NCI-H524 treated with DMSO at 0.1 percent for 48 hours (cell line): ENCODE data around the gene RNF213.
"Not testable (repeated sequence)": the region's sequence is repeated elsewhere in the genome, so short reads cannot be mapped to it uniquely, and the experiment has no call there.

Experiments
- DNase-seq: peaks from one replicate; lab custom pipeline; 2025; lab: John Stamatoyannopoulos, UW

The RNF213 gene

DNA sequence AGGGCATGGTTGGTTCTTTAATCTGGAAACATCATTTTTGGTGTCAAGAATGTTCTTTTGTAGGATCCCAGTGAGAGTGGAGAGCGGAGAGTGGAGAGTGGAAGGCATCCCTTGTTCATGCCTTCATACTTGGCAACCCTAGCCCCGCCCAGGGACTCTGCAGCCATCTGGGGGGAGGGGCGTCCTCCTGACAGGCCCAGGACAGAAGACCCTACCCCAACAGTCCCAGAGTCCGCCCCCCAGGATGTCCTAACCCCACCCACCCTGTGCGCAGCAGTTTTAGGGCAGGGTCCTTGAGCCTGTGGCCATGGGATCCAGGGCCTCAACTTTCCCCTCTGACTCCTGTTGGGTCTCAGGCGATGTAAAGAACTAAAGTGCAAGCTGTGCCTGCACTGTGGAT lies 36.0 kb upstream of the RNF213 start:
- DNase-seq = no peak

DNA sequence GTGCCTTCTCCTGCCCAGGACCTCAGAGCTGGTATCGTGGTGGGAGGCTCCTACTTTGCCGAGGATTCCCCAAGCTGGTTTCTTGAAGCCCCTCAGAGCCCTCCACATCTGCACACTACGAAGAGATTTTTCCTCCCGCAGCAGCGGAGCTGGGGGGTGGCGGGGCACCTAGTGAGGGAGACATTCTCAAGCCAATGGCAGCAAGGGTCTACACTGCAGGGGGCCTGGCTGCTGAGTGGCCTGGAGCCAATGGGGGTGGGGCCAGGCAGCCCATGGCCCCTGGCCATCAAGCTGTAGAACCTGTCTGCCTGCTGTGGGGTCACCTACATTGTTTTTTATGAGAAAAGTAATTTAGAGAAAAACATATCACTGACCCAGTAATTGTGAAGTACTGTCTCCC lies 35.4 kb upstream of the RNF213 start:
- no peak for DNase-seq

DNA sequence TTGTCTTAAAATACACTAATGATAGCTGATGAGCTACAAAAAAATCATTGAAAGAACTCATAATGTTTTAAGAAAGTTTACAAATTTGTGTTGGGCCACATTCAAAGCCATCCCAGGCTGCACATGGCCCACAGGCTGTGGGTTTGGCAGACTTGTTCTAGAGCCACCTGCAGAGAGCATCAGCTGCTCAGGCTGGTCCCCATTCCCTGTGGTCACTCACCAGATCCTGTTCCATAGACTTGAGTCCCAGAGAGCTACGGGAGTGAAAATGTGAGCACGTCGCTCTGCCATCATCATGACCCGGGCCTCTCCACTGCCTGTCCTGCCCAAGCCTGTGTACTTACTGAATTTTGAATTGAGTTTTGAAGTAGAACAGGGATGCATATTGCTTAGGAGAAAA lies 33.5 kb upstream of the RNF213 start:
- no peak for DNase-seq

DNA sequence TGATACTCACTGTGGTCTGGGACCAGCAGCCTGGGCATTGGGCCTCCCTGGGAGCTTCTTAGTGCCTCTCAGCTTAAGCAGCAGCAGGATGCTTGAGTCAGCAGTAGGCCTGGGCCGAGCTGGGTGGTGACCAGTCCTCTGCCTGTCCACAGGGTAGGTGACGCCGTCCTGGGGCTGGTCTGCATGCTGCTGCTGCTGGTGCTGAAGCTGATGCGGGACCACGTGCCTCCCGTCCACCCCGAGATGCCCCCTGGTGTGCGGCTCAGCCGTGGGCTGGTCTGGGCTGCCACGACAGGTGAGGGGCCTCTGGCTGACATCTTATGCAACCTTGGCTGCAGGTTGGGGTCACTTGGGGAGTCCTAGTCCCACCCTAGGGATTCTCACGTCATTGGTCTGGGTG lies 33.0 kb upstream of the RNF213 start:
- no peak for DNase-seq

DNA sequence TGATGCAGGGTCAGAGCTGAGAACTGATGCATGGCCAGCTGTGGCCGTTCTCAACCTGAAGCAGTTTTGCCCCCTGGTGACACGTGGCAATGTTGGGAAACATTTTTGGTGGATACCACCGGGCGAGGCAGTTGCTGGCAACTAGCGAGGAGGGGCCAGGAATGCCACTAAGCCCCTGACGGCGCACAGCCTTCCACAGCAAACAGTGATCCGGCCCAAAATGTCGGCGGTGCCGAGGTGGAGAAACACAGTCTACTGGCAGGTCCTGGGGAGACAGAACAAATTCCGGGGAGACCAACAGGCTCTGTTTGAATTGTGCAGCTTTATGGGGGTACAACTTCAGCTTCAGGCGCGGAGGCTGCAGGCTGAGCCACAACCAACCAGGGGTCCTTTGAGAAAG lies 32.2 kb upstream of the RNF213 start:
- no peak for DNase-seq

DNA sequence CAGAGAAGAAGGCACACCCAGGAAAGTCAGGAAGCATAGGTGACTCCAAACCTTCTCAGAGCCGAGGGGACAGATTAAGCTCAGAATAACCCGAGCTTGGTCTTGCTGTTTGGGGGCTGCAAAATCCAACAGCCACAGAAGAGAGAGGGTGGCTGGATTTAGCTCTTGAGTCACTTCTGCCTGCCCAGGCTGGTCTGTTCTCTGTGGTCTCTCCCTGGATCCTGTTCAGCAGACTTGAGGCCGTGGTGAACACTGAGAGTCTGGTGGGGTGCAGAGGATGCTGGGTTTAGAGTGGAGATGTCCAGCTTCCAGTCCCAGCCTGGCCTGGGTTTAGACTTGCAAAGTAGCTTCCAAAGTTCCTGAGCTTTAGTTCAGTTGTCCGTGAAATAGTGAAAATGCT lies 31.6 kb upstream of the RNF213 start:
- DNase-seq = no peak

DNA sequence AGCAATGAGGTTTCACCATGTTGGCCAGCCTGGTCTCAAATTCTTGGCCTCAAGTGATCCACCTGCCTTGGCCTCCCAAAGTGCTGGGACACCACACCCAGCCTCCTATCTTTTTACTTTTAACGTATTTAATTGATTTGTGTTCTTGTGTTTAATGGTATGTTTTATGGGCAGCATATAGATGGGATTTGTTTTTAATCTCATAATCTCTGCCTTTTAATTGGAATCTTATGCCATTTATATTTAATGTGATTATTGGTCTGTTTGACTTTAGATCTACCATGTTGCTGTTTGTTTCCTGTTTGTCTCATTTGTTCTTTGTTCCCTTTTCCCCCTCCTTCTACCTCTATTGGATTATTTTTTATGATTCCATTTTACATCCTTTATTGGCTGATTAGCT lies 28.2 kb upstream of the RNF213 start:
- DNase-seq = no peak

DNA sequence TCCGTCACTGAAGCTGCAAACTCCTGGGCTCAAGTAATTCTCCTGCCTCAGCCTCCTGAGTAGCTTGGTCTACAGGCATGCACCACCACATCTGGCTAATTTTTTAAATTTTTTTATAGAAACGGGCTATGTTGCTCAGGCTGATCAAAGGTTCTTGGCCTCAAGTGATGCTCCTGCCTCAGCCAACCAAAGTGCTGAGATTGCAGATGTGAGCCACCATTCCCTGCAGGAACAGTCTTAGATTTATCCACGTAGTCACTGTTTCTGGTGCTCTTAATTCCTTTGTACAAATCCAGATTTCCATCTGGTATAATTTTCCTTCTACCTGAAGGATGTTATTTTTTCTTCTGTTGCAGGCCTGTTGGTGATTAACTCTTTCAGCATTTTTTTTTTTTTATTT lies 27.4 kb upstream of the RNF213 start:
- DNase-seq = no peak

DNA sequence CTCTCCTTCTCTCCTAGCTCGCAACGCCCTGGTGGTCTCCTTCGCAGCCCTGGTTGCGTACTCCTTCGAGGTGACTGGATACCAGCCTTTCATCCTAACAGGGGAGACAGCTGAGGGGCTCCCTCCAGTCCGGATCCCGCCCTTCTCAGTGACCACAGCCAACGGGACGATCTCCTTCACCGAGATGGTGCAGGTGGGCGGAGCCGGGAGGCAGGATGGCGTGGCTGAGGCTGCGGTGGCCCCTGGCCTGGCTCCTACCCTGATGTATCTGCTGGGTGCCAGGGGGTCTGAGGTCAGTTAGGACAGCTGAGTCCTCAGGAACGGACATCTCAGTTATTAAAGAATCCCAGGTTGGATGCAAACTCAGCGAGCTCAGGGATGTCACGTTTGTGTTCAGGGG lies 23.7 kb upstream of the RNF213 start:
- no peak for DNase-seq

DNA sequence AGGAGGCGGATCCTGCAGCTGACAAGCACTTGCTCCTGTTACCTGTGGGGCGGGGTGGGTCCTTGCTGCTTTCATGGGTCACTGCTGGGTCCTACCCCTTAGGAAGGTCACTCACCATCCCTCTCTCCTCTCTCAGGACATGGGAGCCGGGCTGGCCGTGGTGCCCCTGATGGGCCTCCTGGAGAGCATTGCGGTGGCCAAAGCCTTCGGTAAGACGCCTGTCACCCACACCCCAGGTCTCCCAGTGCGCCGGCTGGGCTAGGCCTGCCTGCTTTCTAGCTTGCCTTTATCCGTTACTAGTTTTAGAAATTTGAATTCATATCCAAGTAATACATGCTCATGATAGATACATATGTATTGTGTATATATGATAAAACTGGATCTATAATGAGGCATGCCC lies 23.3 kb upstream of the RNF213 start:
- DNase-seq = no peak

DNA sequence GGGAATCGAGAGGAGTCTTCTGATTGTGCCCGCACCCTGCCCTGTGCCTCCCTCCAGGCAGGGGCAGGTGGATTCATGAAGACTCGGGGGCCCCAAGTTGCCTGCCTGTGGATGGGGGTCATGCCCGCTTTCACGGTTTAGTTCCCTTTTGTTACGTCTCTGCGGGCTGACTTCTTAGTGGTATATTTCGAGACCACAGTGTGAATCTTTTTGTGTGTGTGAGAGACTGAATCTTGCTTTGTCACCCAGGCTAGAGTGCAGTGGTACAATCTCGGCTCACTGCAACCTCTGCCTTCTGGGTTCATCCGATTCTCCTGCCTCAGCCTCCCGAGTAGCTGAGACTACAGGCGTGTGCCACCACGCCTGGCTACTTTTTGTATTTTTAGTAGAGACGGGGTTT lies 18.1 kb upstream of the RNF213 start:
- no peak for DNase-seq

DNA sequence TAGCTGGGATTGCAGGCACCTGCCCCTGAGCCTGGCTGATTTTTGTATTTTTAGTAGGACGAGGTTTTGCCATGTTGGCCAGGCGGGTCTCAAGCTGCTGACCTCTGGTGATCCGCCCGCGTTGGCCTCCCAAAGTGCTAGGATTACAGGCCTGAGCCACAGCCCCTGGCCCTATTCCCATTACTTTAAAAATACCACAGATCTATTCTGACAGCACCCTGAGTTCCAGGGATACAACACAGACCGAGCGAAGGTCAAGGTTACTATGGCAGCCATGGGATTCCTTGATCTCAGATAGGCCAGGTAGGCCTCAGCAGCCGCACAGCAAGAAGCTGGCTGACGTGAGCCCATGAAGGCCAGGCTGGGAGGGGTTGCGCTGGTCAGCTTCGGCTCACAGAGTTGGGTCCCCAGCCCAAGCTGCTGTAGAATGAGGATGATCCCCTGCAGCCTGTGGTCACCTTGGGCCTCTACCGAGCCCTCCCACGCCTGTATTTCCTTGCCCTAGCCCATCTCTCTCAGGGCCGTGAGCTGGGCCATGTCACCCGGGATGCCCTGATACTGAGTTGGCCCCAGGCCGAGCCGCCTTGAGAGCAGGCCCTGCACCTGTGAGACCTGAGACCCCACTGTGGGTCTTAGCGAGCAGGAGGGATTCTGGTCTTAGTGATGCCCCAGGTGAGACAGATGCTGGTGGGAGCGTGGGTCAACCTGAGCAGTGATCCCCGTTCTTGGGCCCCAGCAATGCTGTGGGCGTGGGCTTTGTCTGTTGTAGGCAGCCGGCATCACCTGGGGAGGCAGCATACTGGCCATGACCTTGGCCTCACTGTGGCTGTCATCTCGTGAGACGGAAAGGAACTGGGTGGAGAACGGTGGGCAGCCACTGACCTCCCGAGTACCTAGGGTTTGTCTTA lies 16.9 kb upstream of the RNF213 start:
- DNase-seq = no peak

DNA sequence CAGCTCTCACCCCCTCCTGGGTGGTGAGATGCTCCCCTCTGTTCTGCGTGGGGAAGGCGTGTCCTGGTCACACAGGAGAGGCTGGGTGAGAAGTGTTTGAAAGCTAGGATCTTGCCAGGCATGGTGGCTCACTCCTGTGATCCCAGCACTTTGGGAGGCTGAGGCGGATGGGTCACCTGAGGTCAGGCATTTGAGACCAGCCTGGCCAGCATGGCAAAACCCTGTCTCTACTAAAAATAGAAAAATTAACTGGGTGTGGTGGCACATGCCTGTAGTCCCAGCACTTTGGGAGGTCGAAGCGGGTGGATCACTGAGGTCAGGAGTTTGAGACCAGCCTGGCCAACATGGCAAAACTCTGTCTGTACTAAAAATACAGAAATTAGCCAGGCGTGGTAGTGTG lies 16.2 kb upstream of the RNF213 start:
- DNase-seq = not testable (repeated sequence)

DNA sequence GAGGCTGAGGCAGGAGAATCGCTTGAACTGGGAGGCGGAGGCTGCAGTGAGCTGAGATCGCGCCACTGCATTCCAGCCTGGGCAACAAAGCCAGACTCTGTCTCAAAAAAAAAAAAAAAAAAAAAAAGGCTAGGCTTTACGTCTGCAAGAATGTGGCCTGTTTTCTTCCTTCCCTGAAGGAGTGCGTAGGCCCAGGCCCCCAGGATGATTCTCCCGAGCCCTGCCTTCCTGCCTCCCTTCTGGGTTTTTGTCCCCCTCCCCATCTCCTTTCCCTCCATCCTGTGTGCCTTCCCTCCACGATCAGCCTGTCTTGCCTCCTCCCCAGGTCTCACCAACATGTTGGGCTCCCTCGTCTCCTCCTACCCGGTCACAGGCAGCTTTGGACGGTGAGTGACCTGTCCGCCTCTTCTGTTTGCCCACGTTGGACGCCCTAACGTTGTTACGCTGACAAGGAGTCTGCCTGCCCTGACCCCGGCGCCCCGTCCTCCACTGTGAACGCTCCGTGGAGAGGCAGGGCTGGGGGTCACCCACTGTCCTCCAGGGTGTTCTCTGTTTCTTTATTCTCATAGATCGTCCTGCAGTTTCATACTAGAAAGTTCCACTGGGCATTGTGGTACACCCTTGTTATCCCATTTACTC lies 15.7 kb upstream of the RNF213 start:
- DNase-seq = no peak

DNA sequence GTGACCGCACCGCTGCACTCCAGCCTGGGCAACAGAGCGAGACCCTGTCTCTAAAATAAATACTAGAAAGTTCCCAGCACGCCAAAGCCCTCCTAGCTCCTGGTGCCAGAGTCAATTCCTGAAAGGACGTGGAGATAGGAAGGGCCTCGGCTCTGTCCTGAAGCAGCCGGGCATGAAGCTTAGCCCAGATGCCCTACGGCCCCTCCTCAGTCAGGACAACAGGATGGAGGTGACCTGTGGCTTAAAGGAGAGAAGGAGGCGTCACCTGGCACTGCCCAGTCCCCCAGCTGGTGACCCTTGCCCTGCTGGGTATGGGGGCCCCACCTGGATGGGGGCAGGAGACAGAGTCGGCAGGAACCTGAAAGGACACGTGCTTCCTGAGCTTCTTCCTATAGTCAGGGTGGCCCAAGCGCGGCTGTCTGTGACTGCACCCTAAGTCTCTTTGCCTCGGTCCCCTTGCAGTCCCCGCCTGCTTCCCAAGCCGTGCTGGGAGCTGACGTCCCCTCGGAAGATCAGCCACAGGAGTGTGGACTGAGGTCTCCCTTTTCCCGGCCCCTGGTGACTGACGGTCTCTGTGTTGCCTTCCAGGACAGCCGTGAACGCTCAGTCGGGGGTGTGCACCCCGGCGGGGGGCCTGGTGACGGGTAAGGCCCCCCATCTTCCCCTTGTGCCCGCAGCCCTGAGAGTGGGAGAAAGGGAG lies 14.9 kb upstream of the RNF213 start:
- DNase-seq = no peak

DNA sequence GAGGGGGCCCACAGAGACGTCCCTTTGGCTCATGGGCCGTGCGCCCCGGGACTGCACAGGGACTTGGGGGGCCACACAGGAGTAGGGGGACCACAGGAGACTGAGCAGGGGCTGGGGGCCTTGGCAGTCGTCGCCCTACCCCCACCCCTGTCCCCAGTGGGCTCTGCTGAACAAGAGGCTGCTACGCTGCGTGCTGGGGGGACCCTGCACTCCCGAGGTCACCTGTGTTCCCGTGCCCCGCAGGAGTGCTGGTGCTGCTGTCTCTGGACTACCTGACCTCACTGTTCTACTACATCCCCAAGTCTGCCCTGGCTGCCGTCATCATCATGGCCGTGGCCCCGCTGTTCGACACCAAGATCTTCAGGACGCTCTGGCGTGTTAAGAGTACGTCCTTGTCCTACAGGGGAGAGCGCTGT lies 14.4 kb upstream of the RNF213 start:
- DNase-seq = no peak

DNA sequence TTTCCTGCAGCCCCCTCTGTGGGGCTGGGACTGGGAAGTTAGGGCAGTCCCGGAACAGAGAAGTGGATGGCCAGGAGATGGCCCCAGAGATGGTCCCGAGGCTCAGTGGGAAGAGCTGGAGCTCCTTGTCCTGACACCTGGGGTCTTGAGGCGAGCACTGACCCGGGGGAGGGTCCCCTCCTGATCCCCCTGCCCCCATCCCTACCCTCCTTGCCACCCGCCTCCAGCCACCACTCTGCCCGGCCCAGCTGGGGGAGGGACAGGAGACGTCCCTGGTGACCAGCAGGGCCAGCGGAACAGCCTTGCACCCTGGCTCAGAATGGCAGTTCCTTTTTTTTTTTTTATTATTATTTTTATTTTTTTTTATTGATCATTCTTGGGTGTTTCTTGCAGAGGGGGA lies 13.9 kb upstream of the RNF213 start:
- DNase-seq = no peak

DNA sequence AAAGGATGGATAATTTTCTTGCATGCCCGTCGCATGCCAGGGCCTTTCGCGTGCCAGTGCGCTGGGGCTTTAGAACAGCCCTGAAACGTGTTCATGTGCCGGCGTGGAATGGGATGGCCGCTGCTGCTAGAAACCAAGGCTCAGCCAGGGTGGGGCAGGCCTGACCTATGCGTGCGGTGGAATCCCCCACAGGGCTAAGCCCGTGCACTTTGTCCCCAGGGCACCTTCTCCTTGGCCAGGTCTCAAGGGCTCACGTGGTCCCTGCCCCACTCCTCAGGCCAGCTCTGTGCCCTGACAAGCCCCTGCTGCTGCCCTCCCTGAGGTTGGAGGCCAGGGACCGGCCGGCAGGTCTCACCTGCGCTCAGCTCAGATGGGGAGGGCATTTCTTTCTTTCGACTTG lies 13.1 kb upstream of the RNF213 start:
- DNase-seq = no peak

DNA sequence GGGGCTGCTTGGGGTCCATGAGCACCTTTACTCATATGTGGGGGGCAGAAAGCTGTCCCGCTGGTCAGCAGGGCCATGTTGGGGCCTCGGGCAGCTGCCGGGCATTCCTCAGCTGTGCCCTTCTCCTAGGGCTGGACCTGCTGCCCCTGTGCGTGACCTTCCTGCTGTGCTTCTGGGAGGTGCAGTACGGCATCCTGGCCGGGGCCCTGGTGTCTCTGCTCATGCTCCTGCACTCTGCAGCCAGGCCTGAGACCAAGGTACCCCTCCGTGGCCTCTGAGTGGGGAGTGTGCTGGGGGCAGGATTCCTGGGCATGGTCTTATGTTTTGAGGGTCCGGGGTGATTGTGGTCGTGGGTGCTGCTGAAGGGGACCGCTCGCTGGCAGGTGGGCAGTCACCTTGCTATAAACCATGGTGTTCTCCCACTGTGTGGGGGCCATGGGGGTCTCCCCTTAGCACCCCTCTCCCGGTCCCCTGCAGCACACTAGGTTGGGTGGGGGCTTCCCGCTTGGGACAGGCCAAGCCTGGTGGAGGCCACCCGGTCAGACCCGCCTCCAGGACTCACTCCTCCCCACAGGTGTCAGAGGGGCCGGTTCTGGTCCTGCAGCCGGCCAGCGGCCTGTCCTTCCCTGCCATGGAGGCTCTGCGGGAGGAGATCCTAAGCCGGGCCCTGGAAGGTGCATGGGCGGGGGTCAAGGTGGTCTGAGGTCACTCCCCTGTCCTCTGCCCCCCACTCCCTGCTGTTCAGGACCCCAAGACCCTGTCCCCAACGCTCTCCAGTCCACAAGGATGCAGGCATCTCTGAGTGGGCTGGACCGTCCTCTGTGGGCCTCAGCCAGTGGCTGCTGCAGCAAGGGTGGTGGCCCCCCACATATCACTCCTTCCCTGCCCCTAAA lies 12.4 kb upstream of the RNF213 start:
- no peak for DNase-seq

DNA sequence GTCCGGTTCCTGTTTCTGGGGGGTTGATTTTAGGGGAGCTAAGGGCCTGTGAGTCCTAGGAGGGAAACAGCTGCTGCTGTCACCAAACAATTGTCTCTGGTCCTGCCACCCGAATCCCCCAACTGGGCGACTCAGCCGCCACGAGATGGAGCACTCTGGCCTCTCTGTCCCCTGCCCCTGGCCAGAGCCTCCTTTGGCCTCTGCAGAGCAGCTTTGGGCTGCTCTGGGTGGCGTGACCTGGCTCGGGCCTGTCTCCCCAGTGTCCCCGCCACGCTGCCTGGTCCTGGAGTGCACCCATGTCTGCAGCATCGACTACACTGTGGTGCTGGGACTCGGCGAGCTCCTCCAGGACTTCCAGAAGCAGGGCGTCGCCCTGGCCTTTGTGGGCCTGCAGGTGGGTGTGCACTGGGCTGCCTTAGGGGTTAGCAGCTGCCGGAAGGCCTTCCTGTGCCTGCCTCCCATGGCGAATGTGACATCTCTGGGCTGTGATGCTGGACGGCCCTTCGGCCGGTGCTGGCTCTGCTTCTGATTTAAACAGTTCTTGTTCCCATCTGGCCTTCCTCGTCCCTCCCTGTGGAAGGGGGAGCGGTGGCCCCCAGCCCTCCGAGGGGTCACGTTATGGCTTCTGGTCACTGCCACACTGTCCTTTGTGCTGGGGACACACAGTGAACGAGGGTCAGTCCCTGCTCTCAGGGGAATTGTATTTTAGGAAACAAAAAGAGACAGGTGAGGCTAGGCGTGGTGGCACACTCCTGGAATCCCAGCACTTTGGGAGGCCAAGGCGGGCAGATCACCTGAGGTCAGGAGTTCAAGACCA lies 11.6 kb upstream of the RNF213 start:
- DNase-seq = no peak

DNA sequence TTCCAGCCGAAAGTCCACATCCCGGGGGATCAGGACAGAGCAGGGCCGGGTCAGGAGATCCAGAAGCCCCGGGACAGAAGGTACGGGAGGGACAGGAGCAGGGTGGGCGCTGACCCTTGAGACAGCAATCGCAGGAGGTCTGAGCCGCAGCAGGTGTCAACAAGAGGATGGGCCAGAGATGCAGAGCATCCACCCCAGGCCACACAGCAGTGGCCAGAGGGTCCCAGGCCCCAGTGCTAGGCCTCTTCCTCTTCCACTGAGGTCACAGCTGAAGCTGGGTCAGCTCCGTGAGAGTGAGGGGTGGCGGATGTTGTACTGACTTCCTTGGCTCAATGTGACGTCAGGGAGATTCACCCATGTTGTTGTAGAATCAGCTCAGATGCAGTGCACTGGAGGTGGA lies 8.7 kb upstream of the RNF213 start:
- no peak for DNase-seq
